Testis (tissue), 3 donors: Measurements from ENCODE around the gene INHBE. TPM values are rescaled to one million over a fixed set of nuclear protein-coding genes. Genes with fewer than 3 reads are reported as not detected.

Source experiments
- DNase-seq: peaks from one replicate; pipeline ENCODE4 v3.0.0-alpha.2; 2019
- H3K27ac ChIP-seq, 2 donors: fragments of 200-600 bp; sonication (generic); one replicate each; pipeline ENCODE4 v1.5.1; 2019
- H3K27me3 ChIP-seq: fragments of 200-600 bp; sonication (generic); one replicate; pipeline ENCODE4 v1.5.1; 2019
- H3K36me3 ChIP-seq: fragments of 200-600 bp; sonication (generic); one replicate; pipeline ENCODE4 v1.5.1; 2017; ENCODE audit warnings: low read depth; ENCODE audit errors: missing control alignments
- H3K4me1 ChIP-seq: fragments of 200-600 bp; sonication (generic); one replicate; pipeline ENCODE4 v1.5.1; 2019
- H3K4me3 ChIP-seq, 2 donors: fragments of 200-600 bp; sonication (generic); one replicate each; pipeline ENCODE4 v1.5.1; 2017 to 2019
- H3K9me3 ChIP-seq: fragments of 200-600 bp; sonication (generic); one replicate; pipeline ENCODE4 v1.5.1; 2017
- POLR2A ChIP-seq: fragments of 450-650 bp; IDR thresholded peaks from one replicate; pipeline ENCODE4 v1.6.1; 2017; ENCODE audit warnings: antibody characterized with exemption, mild to moderate bottlenecking, moderate library complexity
- WGBS, 2 donors: methylation state at CpG; one replicate each; pipeline ENCODE4 v1.1.5; 2018; 5-methylcytosine and 5-hydroxymethylcytosine counted together
- intact Hi-C: fragments of 100-400 bp; cut with DNase I; formaldehyde crosslinking; loops from one replicate; pipeline ENCODE4 v1.15.1; 2023; ENCODE audit warnings: low total_unique reads
- polyA plus RNA-seq: library from polyadenylated mRNA; stranded (reverse); fragments of 350-450 nt; fragmentation: Illumina TruSeq; extraction: RNeasy Lipid Tissue Mini Kit (QIAGEN cat#74804); gene quantifications from one replicate; pipeline ENCODE4 v1.2.3, GENCODE V29; 2014; ENCODE audit warnings: low read depth, low replicate concordance; ENCODE audit not compliant: insufficient read depth
- total RNA-seq, 2 donors: library from RNA; depleted of rRNA; stranded (reverse); fragments of >200 nt; gene quantifications; one replicate each; pipeline ENCODE4 v1.2.3, GENCODE V29; 2016
- TF ChIP-seq, protein P1 (sequence below), 3 experiments: fragments of 450-650 bp in 2 of 3; fragments of 200-600 bp in 1 of 3; sonication (generic) in 1 of 3; IDR thresholded peaks; one replicate each; pipeline ENCODE4 v1.5.1; 2016 to 2019; ENCODE audit warnings: antibody characterized with exemption in 3 of 3, mild to moderate bottlenecking in 2 of 3, moderate library complexity in 1 of 3

INHBE gene
- total and polyA plus RNA-seq, 3 donors from 2014 or later: 0.12 to 0.25 (median 0.24) TPM

DNA sequence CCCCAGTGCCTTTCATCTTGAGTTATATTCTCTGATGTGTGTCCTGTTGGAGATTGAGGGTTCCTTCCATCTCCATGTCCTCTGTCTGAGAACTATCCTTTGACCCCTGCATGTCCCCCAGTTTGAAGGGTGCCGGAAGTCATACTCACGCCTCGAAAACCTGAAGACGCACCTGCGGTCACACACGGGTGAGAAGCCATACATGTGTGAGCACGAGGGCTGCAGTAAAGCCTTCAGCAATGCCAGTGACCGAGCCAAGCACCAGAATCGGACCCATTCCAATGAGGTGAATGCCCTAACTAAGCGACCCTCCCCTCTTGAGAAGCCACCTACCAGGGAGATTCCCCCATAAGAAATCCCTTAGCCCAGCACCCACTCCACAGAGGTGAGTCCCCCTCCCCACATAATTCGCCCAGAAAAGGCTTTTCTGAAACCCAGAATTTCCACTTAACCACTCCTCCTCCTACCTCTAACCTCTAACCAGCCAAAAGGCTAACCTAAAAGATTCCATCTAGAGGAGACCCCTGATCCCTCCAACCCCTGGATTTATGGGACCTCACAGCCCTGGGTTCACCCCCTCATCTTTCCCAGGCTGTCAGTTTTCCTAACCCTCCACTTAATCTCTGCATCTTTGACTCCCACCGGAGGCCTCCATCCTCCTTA is 12.2 kb downstream of the INHBE start:
- Histone ChIP-seq H3K27me3 (no peaks in the 10 kb centered on the region), H3K36me3 (no peaks in the 10 kb centered on the region), H3K27ac (no peak overlapping the region), H3K4me3 (no peak overlapping the region), H3K9me3 (no peaks in the 10 kb centered on the region), H3K4me1 (peaks cover 8% of the 10 kb centered on the region)
- intact Hi-C loops: no loop called here
- TF ChIP-seq POLR2A: no peak
- TF ChIP-seq, protein P1, sequence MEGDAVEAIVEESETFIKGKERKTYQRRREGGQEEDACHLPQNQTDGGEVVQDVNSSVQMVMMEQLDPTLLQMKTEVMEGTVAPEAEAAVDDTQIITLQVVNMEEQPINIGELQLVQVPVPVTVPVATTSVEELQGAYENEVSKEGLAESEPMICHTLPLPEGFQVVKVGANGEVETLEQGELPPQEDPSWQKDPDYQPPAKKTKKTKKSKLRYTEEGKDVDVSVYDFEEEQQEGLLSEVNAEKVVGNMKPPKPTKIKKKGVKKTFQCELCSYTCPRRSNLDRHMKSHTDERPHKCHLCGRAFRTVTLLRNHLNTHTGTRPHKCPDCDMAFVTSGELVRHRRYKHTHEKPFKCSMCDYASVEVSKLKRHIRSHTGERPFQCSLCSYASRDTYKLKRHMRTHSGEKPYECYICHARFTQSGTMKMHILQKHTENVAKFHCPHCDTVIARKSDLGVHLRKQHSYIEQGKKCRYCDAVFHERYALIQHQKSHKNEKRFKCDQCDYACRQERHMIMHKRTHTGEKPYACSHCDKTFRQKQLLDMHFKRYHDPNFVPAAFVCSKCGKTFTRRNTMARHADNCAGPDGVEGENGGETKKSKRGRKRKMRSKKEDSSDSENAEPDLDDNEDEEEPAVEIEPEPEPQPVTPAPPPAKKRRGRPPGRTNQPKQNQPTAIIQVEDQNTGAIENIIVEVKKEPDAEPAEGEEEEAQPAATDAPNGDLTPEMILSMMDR (IDR thresholded peaks at IDR 0.05): no peak
- WGBS, 2 donors: 92% methylated on average over 11 to 12 of the region's 12 CpGs
- no peak for DNase-seq

- intact Hi-C loops: no loop called here
- 85 to 91% methylated on average over 11 of the region's 11 CpGs for WGBS, 2 donors
- no peak for DNase-seq
- Histone ChIP-seq H3K36me3 (no peaks in the 10 kb centered on the region), H3K4me3 (no peak overlapping the region), H3K27ac (no peak overlapping the region), H3K9me3 (no peaks in the 10 kb centered on the region), H3K27me3 (no peaks in the 10 kb centered on the region), H3K4me1 (peaks cover 2% of the 10 kb centered on the region)
- TF ChIP-seq, protein P1 (IDR thresholded peaks at IDR 0.05): no peak
- no peak for TF ChIP-seq POLR2A
Measured at GRCh38 chr12:57467915-57468314, 12.8 kb downstream of the INHBE start.

DNA sequence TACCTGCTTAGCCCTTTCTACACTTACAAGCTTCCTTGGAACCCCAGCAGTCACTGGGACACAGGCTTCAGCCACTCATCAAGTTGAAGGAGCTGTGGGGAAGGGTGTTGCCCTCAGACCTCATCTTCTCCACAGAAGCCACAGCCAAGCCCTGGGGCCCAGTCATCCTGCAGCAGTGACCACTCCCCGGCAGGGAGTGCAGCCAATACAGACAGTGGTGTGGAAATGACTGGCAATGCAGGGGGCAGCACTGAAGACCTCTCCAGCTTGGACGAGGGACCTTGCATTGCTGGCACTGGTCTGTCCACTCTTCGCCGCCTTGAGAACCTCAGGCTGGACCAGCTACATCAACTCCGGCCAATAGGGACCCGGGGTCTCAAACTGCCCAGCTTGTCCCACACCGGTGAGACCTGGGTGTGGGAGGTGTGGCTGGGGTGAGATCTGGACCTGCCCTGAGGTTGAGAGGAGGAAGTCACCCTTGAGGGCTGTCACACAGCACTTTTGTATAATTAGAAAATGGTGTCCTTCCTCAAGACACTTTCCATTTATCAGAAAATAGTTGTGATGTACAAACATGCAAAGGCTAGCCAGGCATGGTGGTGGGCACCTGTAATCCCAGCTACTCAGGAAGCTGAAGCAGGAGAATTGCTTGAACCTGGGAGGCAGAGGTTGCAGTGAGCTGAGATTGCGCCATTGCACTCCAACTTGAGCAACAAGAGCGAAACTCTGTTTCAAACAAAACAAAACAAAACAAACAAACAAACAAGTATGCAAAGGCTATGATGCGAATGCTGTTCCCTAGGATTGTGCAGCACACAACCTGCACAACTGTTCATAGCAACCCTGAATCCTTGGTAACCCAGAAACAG is 14.4 kb downstream of the INHBE start:
- no peaks in the 10 kb centered on the region for H3K36me3 ChIP-seq
- no peaks in the 10 kb centered on the region for H3K4me1 ChIP-seq
- no peaks in the 10 kb centered on the region for H3K27me3 ChIP-seq
- WGBS, 2 donors: 85 to 87% methylated on average over 10 of the region's 10 CpGs
- intact Hi-C loops: no loop called here
- H3K27ac ChIP-seq: no peak overlapping the region
- H3K4me3 ChIP-seq: no peak overlapping the region
- H3K9me3 ChIP-seq: no peaks in the 10 kb centered on the region
- TF ChIP-seq POLR2A: no peak
- TF ChIP-seq, protein P1 (IDR thresholded peaks at IDR 0.05): no peak
- no peak for DNase-seq

DNA sequence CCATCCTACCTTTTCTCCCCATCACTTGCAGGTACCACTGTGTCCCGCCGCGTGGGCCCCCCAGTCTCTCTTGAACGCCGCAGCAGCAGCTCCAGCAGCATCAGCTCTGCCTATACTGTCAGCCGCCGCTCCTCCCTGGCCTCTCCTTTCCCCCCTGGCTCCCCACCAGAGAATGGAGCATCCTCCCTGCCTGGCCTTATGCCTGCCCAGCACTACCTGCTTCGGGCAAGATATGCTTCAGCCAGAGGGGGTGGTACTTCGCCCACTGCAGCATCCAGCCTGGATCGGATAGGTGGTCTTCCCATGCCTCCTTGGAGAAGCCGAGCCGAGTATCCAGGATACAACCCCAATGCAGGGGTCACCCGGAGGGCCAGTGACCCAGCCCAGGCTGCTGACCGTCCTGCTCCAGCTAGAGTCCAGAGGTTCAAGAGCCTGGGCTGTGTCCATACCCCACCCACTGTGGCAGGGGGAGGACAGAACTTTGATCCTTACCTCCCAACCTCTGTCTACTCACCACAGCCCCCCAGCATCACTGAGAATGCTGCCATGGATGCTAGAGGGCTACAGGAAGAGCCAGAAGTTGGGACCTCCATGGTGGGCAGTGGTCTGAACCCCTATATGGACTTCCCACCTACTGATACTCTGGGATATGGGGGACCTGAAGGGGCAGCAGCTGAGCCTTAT is 15.3 kb downstream of the INHBE start:
- Histone ChIP-seq H3K36me3 (no peaks in the 10 kb centered on the region), H3K4me3 (no peak overlapping the region), H3K27ac (no peak overlapping the region), H3K4me1 (peaks cover 4% of the 10 kb centered on the region), H3K9me3 (no peaks in the 10 kb centered on the region), H3K27me3 (no peaks in the 10 kb centered on the region)
- intact Hi-C loops: no loop called here
- TF ChIP-seq POLR2A: no peak
- TF ChIP-seq, protein P1 (IDR thresholded peaks at IDR 0.05): no peak
- no peak for DNase-seq
- WGBS, 2 donors: 84 to 91% methylated on average over 11 to 14 of the region's 14 CpGs
